Ramos (cell line): ENCODE results near the gene STAT1.
"Not testable (repeated sequence)": the region's sequence is repeated elsewhere in the genome, so short reads cannot be mapped to it uniquely, and the experiment has no call there.

Experiments used
- in situ Hi-C: fragments of 300-500 bp; cut with MboI; formaldehyde crosslinking; loops from one replicate; pipeline ENCODE4 v1.14.3; 2022; ENCODE audit warnings: low sequenced_read_pairs; ENCODE audit not compliant: unreplicated experiment

STAT1 gene

GRCh38 chr2:190970160-190970559, 43.8 kb downstream of the STAT1 start:
- in situ Hi-C loops = no loop called here

DNA sequence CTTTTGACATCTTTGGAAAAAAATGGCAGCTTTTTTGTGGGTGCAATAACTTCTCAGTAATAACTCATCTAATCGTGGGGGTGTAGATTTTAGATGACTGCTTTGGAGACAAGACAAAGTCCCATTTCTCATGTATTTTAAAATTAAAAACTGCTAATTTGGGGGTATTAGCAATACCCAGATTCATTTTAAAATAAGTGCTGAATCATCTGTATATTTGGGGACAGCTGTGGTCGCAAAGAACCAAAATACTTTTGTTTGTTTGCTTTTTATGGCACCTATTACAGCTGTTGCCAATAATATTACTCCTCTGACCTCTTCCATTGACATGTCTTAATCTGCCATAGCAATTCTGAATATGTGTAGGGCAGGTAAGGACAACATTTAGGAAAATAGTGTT, 45.4 kb downstream of the STAT1 start:
- in situ Hi-C loops = no loop called here

DNA sequence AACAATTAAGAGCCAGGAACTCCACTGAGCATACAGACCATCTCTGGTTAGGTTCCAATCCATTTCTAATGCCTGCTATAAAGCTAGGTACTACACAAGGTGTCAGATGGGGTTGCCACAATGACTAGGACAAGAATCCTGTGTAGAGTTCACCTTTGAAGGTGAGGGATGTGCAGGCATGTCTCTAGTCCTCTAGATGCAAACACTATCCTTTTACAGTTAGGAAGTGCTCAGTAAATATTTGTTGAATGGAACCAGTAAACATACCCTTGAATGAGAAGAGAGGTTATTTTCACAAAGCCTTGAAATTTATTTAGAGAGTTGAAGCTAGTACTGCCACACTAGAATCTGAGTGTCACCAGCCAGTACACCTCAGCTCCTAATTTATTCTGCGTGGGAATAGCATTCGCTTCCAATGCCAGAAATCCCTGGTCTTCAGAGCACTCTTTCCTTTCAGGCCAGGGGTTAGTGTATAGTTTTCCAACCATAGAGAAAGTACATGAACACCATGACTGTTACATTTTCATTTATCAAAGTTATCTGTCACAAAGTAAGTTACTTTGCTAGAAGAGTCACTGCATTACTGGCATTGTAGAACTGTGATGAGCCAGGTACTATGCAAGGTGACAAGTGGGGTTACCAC, 48.3 kb downstream of the STAT1 start:
- in situ Hi-C loops = no loop called here

GRCh38 chr2:190964170-190964795, 49.7 kb downstream of the STAT1 start:
- in situ Hi-C loops = no loop called here

DNA sequence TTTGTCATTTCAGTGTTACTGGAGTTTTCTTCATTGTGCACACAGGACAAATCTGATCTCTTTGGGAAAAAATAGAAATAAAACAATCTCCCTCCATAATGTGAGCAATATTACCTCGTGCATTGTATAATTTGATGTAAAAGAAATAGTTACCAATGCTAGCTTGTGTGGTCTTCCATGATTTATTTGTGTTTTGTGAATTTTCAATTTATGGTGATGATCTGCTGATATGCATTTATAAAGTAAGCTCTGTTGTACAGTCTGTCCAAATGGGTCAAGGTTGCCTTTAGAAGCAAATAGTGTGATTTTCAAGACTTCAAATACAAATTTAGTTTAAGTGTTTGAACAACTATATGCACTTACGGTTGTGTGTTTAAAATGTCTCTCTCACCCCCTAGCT, 50.9 kb downstream of the STAT1 start:
- in situ Hi-C loops = no loop called here

DNA sequence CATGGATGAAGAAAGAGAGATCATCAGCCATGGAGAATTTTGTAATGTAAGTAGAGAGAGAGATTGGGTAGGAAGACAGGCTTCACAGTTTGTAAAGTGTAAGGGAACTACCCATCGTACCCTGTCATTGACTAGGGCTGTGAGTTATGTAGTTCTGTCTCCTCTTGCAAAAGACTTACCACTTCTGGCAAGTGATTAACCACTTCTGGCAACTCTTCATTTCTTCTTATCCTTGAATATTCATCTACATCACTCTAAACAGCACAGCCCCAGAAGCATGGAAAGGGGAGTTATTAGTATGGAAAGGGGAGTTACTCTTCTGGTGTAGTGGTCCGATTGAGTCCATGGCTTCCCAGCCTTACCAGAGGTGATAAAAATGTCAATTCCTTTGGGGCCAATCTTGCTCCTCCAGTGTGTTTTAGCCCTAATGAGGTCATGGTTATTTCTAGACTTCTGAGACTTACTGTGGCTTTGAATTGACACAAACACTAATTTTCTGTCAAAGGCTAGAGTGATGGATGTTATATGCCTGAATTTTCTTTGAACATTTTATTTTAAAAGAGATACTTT, 52.0 kb downstream of the STAT1 start:
- in situ Hi-C loops = no loop called here

GRCh38 chr2:190961117-190961516, 52.9 kb downstream of the STAT1 start:
- in situ Hi-C loops = not testable (repeated sequence)

DNA sequence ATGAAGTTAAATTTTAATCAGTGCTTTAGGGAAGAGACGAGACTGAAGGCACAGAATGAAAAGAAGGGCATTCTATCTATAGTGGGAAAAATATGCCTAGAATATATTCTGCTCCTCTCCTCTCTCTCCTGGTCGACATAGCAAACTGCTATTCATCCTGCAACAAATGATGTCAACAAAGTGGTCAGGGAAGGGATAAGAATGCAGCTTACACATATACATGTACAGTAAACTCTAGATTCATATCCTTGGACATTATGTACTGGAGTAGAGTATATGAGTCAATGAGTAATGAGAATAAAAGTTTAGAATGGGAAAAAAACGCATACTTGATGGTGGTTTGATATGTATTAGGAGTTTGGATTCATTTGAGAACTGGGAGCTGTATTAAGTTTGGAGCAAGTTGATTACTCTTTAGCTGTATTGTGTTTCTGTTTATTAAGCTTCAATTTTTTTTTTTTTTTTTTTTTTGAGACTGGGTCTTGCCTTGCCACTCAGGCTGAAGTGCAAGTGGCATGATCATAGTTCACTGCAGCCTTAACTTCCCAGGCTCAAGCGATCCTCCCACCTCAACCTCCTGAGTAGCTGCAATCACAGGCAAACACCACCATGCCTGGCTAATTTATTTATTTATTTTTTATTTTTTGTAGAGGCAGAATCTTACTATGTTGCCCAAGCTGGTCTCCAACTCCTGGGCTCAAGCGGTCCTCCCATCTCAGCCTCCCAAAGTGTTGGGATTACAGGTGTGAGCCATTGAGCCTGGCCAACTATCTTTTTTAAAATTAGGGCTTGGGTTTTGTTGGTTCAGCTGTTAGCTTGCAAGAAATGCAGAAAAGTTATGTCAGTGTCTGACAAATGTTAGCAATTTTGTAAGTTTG, 53.8 kb downstream of the STAT1 start:
- in situ Hi-C loops = no loop called here

- in situ Hi-C loops = no loop called here
Observed at GRCh38 chr2:190953257-190953656, 60.7 kb downstream of the STAT1 start.

GRCh38 chr2:190950566-190950991, 63.4 kb downstream of the STAT1 start:
- in situ Hi-C loops = no loop called here

DNA sequence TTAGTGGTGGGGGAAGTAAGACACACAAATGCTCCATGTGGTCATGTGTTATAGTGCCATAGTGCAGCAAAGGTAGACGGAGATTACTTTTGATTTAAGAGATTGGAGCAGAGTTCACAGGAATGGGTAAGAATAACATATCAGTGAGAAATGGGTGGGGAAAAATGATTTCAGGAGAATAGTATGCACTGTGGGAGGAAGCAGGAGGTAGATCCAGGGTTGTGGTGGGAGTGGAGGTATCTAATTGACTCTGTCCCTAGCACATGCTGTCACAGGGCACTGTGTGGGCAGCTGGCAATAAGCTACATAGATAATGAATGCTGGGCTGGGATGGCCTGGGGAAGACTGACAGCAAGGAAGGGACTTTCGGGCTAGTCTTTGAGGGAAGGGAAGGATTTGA, 65.3 kb downstream of the STAT1 start:
- in situ Hi-C loops = no loop called here

DNA sequence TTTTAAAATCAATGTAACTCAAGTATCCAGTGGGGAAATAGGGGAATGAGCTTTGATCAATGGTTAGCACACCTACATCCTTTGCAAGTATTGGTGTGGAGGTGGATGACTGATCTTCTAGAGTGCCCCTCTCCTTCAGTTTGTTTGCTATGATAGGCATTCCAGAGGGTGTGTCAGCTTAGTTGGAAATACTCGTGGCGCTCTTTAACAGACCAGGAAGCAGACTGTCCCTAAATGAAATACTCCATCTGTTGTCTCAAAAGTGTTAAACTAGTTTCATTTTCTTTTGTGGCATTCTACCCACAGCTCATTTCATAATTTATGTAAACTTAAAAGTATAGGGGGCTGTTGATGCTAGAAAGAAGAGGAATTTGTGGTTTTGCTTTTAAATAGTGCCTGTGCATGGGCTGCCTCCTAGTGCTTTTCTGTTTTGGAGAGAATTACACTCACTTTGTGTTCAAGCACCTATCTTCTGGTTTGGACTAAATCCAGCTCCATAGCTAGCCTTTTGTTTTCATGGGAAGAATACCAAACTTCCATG, 66.2 kb downstream of the STAT1 start:
- in situ Hi-C loops = no loop called here

DNA sequence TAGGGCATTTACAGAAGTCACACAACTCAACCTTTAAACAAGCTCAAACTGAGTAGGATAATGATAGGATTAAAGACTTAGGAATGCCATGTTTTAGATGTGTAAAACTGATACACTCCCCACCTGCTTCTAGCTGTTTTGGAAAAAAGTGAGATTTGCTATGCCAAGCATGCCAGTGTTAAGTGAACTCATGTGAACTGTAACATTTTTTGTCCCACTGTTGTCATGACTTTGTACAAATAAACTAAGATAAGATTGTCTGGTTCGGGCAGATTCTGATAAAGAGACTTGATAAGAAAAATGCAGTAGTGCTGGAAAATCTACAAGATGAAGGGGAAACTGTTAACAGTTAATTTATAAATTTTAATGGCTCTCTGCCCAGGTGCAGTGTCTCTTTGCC, 66.8 kb downstream of the STAT1 start:
- in situ Hi-C loops = no loop called here

DNA sequence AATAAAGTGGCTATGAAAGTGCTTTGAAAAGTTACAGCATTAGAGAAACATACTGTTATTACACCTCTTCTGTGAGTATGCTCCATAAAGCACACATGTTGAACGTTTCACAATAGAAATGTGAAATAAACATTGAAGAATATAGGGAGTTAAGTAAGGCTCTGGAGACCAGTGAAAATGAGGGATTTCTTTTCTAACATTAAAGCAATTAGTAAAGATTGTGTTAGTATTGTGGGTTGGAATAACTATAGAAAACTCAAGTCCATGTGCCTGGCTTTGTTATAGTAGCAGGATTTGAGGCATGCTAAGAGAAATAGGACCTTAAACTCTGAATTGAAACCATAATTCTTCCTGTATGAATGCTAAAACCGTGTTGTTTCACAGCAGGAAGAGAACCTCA, 70.3 kb downstream of the STAT1 start:
- in situ Hi-C loops = no loop called here

- in situ Hi-C loops = no loop called here
Observed at GRCh38 chr2:190942697-190943096, 71.3 kb downstream of the STAT1 start.

GRCh38 chr2:190941571-190941970, 72.4 kb downstream of the STAT1 start:
- in situ Hi-C loops = no loop called here

DNA sequence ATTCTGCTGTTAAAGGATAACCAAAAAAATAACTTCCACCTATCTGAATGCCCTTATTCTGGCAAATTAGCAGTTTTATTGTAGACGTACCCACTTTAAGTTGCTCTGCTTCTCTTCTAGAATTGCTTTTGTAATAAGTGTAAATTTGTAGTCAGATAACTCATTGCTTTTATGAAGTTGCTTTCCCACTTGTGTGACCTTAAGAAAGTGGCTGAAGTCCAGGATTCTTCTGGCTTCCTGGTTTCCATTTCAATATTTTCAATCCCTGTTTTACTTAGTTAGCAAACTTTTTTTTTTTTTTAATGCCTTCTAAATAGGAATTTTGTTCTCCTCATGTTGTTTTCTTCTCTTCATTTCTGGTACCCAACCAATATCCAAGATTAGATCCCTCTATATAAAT, 73.5 kb downstream of the STAT1 start:
- in situ Hi-C loops = no loop called here

GRCh38 chr2:190938771-190939335, 75.1 kb downstream of the STAT1 start:
- in situ Hi-C loops = no loop called here

DNA sequence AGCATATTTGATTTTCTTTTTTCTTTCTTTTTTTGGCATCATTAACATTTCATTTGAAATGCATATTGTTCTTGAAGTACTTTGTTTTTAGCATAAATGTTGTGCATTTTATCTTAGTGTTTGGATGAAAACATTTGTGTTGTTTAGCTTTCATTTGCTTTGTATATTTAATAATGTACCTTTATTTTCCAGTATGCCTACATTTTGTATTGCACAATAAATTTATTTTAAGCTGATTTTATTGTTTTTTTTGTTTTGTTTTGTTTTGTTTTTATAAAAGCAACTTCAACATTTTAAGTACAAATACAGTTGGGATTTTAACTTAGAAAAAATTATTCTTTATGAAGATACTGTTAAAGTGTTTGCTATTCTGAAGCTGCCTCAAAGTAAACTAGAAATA, 78.9 kb downstream of the STAT1 start:
- in situ Hi-C loops = no loop called here

DNA sequence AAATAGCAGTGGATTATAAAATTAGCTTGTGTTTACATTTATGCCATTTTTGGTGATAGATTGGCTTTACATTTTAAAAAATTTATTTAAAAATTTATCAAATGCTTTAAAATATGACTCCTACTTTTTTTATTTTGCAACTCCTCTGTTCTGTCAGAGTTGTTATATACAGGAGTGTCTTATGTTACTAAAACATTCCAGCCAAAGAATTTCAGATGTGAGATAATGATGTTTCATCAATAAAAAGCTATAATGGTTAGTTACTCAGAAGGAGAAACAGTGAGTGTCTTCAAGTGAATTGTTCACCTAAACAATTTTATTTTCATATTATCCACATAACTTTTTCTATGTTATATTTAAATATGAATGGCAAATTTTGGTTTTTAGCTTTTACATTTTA, 80.6 kb downstream of the STAT1 start:
- in situ Hi-C loops = no loop called here
